HCT116 (cell line): ENCODE data around the gene AXIN2. TPM values are rescaled to one million over a fixed set of nuclear protein-coding genes. Genes with fewer than 3 reads are reported as not detected.

ENCODE experiments used
- ATAC-seq: fragments of 200-7000 bp; cut with Tn5 transposase; 2 replicates; pipeline ENCODE4 v1.9.1; 2020; ENCODE audit warnings: mild to moderate bottlenecking, moderate library complexity
- BruUV-seq: library from RNA; stranded (reverse); fragments of 400-500 nt; replicated peaks from 2 replicates; lab custom pipeline; 2021; lab: Mats Ljungman, UMichigan
- CTCF ChIA-PET: fragments of 300-600 bp; sonication (Branson Sonifier 250); formaldehyde crosslinking; loops from one replicate; lab custom pipeline; 2021; ENCODE audit warnings: antibody characterized with exemption; lab: Charles Lee
- POLR2A ChIA-PET: fragments of 300-600, 350-600 bp; sonication (Branson Sonifier 250); formaldehyde crosslinking; loops from one replicate; lab custom pipeline; 2021; ENCODE audit warnings: antibody characterized with exemption; lab: Charles Lee
- RAD21 ChIA-PET, 2 experiments: fragments of 300-600 bp; sonication (Branson Sonifier 250); formaldehyde crosslinking; loops; one replicate each; lab custom pipeline; 2023; ENCODE audit warnings: low total read pairs in 2 of 2; ENCODE audit not compliant: uncharacterized antibody in 2 of 2, unreplicated experiment in 2 of 2, low non-redundant PET in 1 of 2; lab: Charles Lee
- DNase-seq: peaks from one replicate; pipeline ENCODE4 v3.0.0-alpha.2; 2010; ENCODE audit warnings: low read depth, low spot score
- H2AFZ ChIP-seq: fragments of 200-600 bp; shearing (Covaris generic), sonication (generic); 2 replicates; pipeline ENCODE4 v1.6.1; 2017; ENCODE audit warnings: low read depth, mixed run types, mixed read lengths, antibody characterized with exemption, low read length; ENCODE audit not compliant: poor library complexity, severe bottlenecking
- H3K27ac ChIP-seq: 2 replicates; pipeline ENCODE4 v1.5.1; 2012; ENCODE audit warnings: low read depth, low read length
- H3K27me3 ChIP-seq: fragments of 200-600 bp; sonication (generic); 2 replicates; pipeline ENCODE4 v1.6.1; 2016; ENCODE audit warnings: mixed run types, low read length, mixed read lengths; ENCODE audit not compliant: insufficient read depth
- H3K36me3 ChIP-seq, 2 experiments: fragments of 200-500 bp in 1 of 2; fragments of 200-600 bp in 1 of 2; sonication (Bioruptor generic) in 1 of 2; sonication (generic) in 1 of 2; 2 replicates each; pipeline versions ENCODE4 v1.5.1 to v1.6.1; 2014 to 2016; ENCODE audit warnings: low read length in 2 of 2, inconsistent platforms in 1 of 2, mixed read lengths in 1 of 2, mixed run types in 1 of 2; ENCODE audit not compliant: insufficient read depth in 2 of 2, control insufficient read depth in 1 of 2
- H3K4me1 ChIP-seq, 2 experiments: fragments of 200-600 bp in 1 of 2; sonication (generic) in 1 of 2; 2 replicates each; pipeline versions ENCODE4 v1.5.1 to v1.6.1; 2012 to 2017; ENCODE audit warnings: low read length in 2 of 2, inconsistent platforms in 1 of 2, mild to moderate bottlenecking in 1 of 2, mixed read lengths in 1 of 2, mixed run types in 1 of 2, moderate library complexity in 1 of 2; ENCODE audit not compliant: insufficient read depth in 2 of 2, control insufficient read depth in 1 of 2
- H3K4me2 ChIP-seq: fragments of 200-600 bp; sonication (generic); 2 replicates; pipeline ENCODE4 v1.6.1; 2017; ENCODE audit warnings: mixed run types, low read length, mixed read lengths
- H3K4me3 ChIP-seq, 2 experiments: fragments of 200-600 bp in 1 of 2; sonication (generic) in 1 of 2; replicated peaks in 1 of 2; 2 replicates each; pipeline ENCODE4 v1.5.1; 2011 to 2016; ENCODE audit warnings: low read length in 2 of 2, control low read depth in 1 of 2, low read depth in 1 of 2, mild to moderate bottlenecking in 1 of 2, mixed read lengths in 1 of 2, mixed run types in 1 of 2
- H3K79me2 ChIP-seq: fragments of 200-600 bp; sonication (generic); 2 replicates; pipeline ENCODE4 v1.6.1; 2017; ENCODE audit warnings: mild to moderate bottlenecking, mixed run types, low read length, moderate library complexity, mixed read lengths; ENCODE audit not compliant: insufficient read depth
- H3K9ac ChIP-seq: fragments of 200-600 bp; sonication (generic); 2 replicates; pipeline ENCODE4 v1.6.1; 2016; ENCODE audit warnings: low read length, mixed read lengths
- H3K9me2 ChIP-seq: fragments of 200-600 bp; sonication (generic), shearing (Covaris generic); 2 replicates; pipeline ENCODE4 v1.6.1; 2017; ENCODE audit warnings: mixed run types, mild to moderate bottlenecking, moderate library complexity; ENCODE audit not compliant: insufficient read depth
- H3K9me3 ChIP-seq, 2 experiments: fragments of 200-500 bp in 1 of 2; fragments of 200-600 bp in 1 of 2; sonication (Bioruptor generic) in 1 of 2; sonication (generic) in 1 of 2; 2 replicates each; pipeline ENCODE4 v1.6.1; 2014 to 2017; ENCODE audit warnings: low read length in 2 of 2, mixed read lengths in 2 of 2, inconsistent platforms in 1 of 2, low read depth in 1 of 2, mild to moderate bottlenecking in 1 of 2, mixed run types in 1 of 2, moderate library complexity in 1 of 2; ENCODE audit not compliant: control insufficient read depth in 1 of 2, insufficient read depth in 1 of 2
- H4K20me1 ChIP-seq: fragments of 200-600 bp; sonication (generic), shearing (Covaris generic); 2 replicates; pipeline ENCODE4 v1.6.1; 2017; ENCODE audit warnings: mixed run types, mild to moderate bottlenecking, moderate library complexity; ENCODE audit not compliant: insufficient read depth
- CEBPB ChIP-seq: IDR thresholded peaks from 2 replicates; pipeline ENCODE4 v1.6.1; 2012; ENCODE audit warnings: low read depth
- EZH2 ChIP-seq: fragments of 200-600 bp; sonication (generic); IDR thresholded peaks from 2 replicates; pipeline ENCODE4 v1.6.1; 2017; ENCODE audit warnings: antibody characterized with exemption, mixed run types
- POLR2AphosphoS5 ChIP-seq: IDR thresholded peaks from 2 replicates; pipeline ENCODE4 v1.6.1; 2011; ENCODE audit warnings: mild to moderate bottlenecking, low read depth, low read length, moderate library complexity
- SIN3A ChIP-seq: IDR thresholded peaks from 2 replicates; pipeline ENCODE4 v1.6.1; 2012; ENCODE audit warnings: low read depth
- SRF ChIP-seq: IDR thresholded peaks from 2 replicates; pipeline ENCODE4 v1.6.1; 2012; ENCODE audit warnings: low read depth
- TCF7L2 ChIP-seq: IDR thresholded peaks from 2 replicates; pipeline ENCODE4 v1.7.0; 2011; ENCODE audit warnings: borderline replicate concordance, inconsistent platforms; ENCODE audit not compliant: insufficient read depth, insufficient read length; ENCODE audit errors: extremely low read depth
- YY1 ChIP-seq: IDR thresholded peaks from 2 replicates; pipeline ENCODE4 v1.6.1; 2011; ENCODE audit warnings: low read length, low read depth, moderate library complexity, mild to moderate bottlenecking; ENCODE audit not compliant: insufficient replicate concordance; ENCODE audit errors: extremely low read depth
- ZNF274 ChIP-seq: fragments of 200-500 bp; sonication (Bioruptor generic); IDR thresholded peaks from 2 replicates; pipeline ENCODE4 v1.6.1; 2014; ENCODE audit warnings: mild to moderate bottlenecking, low read depth, low read length, inconsistent platforms
- intact Hi-C: fragments of 100-400 bp; cut with micrococcal nuclease; formaldehyde crosslinking; loops from 2 replicates; pipeline ENCODE4 v1.10.0; 2022
- total RNA-seq: library from RNA; stranded (reverse); gene quantifications from one replicate; pipeline ENCODE4 v1.2.1, GENCODE V29; 2021; ENCODE audit not compliant: unreplicated experiment
- TF ChIP-seq, protein P1 (sequence below): IDR thresholded peaks from 2 replicates; pipeline ENCODE4 v1.6.1; 2012
- TF ChIP-seq, protein P2 (sequence below): IDR thresholded peaks from 2 replicates; pipeline ENCODE4 v1.6.1; 2012
- TF ChIP-seq, protein P3 (sequence below): IDR thresholded peaks from 2 replicates; pipeline ENCODE4 v1.6.1; 2011; ENCODE audit warnings: mild to moderate bottlenecking, low read length, moderate library complexity; ENCODE audit not compliant: insufficient replicate concordance; ENCODE audit errors: extremely low read depth

The AXIN2 gene
- total RNA-seq, 1 experiment from 2014 or later: 7.1 TPM

DNA sequence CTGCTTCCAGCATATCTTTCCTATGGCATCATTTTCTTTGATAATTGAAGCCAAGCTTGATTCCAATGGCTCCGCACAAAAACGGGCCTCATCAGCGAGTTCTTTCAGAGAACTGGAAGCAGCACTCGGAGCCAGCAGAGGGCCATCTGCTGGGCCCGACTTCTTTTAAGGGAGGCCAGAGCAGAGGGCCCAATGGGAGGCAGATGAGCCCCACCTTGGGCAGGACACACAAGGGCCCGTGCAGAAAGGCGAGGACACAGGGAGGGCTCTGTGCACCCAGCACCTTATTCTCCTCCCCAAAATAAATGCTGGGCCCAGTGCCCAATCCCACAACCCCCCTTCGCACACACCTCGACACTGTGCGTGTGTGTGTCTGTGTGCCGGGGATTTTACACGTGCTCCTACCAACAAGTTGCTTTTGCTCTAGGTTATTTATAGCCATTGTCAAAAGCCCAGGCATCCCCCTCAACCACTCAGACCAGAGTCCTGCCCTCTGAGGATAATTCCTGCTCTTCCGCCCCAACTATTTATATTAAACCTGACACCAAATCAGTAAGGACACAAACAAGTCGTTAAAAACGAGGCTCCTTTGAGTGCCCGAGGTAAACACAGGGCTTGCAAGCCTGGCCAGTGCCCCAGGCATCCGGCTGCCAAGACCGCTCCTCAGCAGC is 6.8 kb downstream of the AXIN2 start:
- H3K27ac ChIP-seq: no peak overlapping the region; the same call in 1 of the 2 replicates
- no peak for ATAC-seq
- intact Hi-C loops: loop anchor here (1.0 to 5.0 kb wide), 3 partner anchors 238 to 611 kb away; no protein-coding TSS in a partner anchor

More for the DNA sequence above, 6.8 kb downstream of the AXIN2 start:
- POLR2A ChIA-PET: no interaction called here
- no peak overlapping the region for H3K4me2 ChIP-seq
- no TSS peak for BruUV-seq
- TF ChIP-seq, protein P1, sequence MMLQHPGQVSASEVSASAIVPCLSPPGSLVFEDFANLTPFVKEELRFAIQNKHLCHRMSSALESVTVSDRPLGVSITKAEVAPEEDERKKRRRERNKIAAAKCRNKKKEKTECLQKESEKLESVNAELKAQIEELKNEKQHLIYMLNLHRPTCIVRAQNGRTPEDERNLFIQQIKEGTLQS: no peak
- TF ChIP-seq YY1 (no peak), POLR2AphosphoS5 (no peak), TCF7L2 (no peak), ZNF274 (no peak), SIN3A (no peak), CEBPB (no peak), SRF (no peak), EZH2 (no peak)
- TF ChIP-seq, protein P2, sequence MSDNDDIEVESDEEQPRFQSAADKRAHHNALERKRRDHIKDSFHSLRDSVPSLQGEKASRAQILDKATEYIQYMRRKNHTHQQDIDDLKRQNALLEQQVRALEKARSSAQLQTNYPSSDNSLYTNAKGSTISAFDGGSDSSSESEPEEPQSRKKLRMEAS: no peak
- TF ChIP-seq, protein P3, sequence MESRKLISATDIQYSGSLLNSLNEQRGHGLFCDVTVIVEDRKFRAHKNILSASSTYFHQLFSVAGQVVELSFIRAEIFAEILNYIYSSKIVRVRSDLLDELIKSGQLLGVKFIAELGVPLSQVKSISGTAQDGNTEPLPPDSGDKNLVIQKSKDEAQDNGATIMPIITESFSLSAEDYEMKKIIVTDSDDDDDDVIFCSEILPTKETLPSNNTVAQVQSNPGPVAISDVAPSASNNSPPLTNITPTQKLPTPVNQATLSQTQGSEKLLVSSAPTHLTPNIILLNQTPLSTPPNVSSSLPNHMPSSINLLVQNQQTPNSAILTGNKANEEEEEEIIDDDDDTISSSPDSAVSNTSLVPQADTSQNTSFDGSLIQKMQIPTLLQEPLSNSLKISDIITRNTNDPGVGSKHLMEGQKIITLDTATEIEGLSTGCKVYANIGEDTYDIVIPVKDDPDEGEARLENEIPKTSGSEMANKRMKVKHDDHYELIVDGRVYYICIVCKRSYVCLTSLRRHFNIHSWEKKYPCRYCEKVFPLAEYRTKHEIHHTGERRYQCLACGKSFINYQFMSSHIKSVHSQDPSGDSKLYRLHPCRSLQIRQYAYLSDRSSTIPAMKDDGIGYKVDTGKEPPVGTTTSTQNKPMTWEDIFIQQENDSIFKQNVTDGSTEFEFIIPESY: no peak
- TF ChIP-seq, all 23 proteins: peak for 0
- Histone ChIP-seq H2AFZ (no peak overlapping the region), H3K9me3 (no peaks in the 10 kb centered on the region), H3K9ac (no peak overlapping the region), H3K9me2 (no peaks in the 10 kb centered on the region), H3K79me2 (peaks cover 34% of the 10 kb centered on the region), H3K36me3 (peaks cover 0 to 9% of the 10 kb centered on the region in 2 experiments; a peak in 2 of 4 replicates), H4K20me1 (no peaks in the 10 kb centered on the region), H3K4me3 (no peak overlapping the region), H3K27me3 (no peaks in the 10 kb centered on the region), H3K4me1 (peaks cover 19 to 39% of the 10 kb centered on the region in 2 experiments)
- RAD21 ChIA-PET: interaction anchor here in 1 of 2 experiments (0.6 kb wide), 1 partner anchor 259 kb away, joined by 3 read pairs; no protein-coding TSS in a partner anchor
- DNase-seq: no peak
- CTCF ChIA-PET: no interaction called here
